Activated CD8-positive, alpha-beta memory T cell treated with anti-CD3 and anti-CD28 coated beads for 4 hours (primary cell): ENCODE measurements around the gene CEP112.

Experiments used
- DNase-seq, 2 donors: peaks; one replicate each; pipeline ENCODE4 v3.0.0-alpha.2; 2020; ENCODE audit warnings: low read depth in 2 of 2

Gene CEP112

GRCh38 chr17:66211047-66211810 lies 19.3 kb upstream of the CEP112 start:
- no peak for DNase-seq

GRCh38 chr17:66210208-66210574 lies 18.3 kb upstream of the CEP112 start:
- no peak for DNase-seq

DNA sequence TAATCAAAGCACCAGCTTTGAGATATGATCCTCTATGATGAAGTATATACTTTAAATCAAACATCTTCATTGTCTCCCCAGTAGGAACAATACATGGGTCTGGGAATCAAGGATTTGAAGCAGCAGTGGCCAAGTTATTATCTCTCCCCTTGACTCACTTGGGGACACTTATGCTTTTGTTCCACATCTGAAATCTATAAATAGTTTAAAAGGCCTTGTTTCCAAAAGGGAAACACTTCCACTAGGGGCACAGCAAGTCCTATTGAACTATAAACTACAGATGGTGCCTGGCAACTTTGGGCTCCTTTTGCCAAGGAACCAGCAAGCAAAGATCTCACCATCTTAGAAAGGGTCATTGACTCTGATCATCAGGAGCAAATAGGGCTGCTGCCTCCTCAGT lies 16.0 kb upstream of the CEP112 start:
- no peak for DNase-seq

DNA sequence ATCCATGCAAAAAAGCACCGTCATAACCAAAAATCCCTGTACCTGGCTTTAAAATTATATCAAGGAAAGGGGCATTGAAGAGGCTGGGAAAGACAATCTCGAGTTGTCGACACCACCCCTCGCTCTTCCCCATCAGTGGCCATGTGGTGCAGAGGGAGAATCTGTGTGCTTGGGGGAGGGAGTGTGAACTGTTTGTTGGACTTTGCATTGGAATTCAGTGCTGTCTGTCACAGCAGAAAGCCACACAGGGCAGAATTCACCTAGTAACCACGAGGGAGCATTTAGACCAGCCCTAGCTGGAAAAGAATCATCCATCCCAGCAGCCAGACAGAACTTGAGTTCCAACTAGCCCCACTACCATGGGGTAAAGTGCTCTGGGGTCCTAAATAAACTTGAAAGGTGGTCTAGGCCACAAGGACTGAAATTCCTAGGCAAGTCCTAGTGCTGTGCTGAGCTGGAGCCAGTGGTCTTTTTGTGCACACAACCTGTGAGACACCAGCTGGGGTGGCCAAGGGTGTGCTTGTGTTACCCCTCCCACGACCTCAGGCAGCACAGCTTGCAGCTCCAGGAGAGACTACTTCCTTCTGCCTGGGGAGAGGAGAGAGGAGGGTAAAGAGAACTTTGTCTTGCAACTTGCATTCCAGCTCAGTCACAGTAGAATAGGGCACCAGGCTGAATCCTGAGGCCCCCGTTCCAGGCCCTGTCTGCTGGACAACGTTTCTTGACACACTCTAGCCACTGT lies 11.5 kb upstream of the CEP112 start:
- DNase-seq: no peak

DNA sequence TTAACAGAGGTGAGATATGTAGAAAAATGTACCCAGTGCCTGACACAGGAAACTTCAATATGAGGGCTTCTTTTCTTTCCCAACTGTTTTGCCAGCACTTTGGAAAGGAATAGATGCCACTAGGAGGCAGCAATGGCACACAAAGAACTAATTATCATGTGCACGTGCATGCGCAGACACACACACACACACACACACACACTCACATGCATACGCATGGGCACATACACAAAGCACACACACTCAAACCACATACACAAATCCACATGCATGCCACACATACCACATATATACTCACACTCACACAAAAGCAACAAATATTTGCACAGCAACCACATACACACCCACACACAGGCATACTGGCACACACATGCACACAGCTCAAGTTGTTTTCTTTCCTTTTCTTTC lies 8.8 kb upstream of the CEP112 start:
- DNase-seq: no peak

- no peak for DNase-seq
Measured at GRCh38 chr17:66198242-66198641, 6.3 kb upstream of the CEP112 start.

DNA sequence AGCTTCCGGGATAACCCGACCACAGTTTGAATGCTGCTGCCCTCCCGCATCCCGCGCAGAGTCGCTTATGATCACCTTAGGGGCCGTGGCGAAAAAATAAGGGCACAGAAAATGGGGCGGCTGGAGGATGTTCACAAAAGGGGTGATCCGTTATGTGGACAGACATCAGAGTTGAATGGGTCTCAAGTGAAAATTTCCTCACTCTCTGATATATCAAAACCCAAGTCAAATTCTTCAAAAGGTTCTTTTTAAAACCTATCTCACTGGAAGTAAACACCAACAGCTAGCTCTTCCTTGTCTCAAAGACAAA lies 400 bp upstream of the CEP112 start:
- no peak for DNase-seq

GRCh38 chr17:66190738-66191592 lies 968 bp downstream of the CEP112 start:
- DNase-seq: no peak

- no peak for DNase-seq
Measured at GRCh38 chr17:66187718-66188117, 4.2 kb downstream of the CEP112 start.

- DNase-seq: no peak
Measured at GRCh38 chr17:66185862-66186261, 6.1 kb downstream of the CEP112 start.

DNA sequence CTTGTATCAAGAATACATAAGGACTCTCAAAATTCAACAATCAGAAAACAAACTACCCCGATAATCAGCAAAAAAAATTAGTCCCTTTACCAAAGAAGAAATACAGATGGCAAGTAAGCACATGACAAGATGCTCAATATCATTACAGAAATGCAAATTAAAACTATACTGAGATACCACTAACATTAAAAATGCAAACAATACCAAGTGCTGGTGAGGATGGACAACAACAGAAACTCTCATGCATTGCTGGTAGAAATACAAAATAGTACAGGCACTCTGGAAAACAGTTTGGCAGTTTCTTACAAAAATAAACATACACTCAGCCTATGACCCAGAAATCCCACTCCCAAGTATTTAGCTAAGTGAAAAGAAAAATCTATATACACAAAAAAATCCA lies 7.5 kb downstream of the CEP112 start:
- DNase-seq: no peak

DNA sequence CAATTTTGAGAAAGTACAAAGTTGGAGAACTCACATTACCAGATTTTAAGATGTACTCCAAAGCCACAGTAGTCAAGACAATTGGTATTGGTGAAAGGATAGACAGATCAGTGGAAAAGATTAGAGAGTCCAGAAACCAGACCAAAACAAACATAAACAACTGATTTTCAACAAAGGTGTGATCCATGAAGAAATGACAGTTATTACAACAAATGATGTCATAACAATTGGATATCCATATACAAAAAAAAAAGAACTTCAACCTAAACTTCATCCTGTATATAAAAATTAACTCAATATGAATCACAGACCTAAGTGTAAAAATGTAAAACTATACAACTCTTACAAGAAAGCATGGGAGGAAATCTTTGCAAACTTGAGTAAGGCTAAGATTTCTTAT lies 8.4 kb downstream of the CEP112 start:
- DNase-seq: no peak

DNA sequence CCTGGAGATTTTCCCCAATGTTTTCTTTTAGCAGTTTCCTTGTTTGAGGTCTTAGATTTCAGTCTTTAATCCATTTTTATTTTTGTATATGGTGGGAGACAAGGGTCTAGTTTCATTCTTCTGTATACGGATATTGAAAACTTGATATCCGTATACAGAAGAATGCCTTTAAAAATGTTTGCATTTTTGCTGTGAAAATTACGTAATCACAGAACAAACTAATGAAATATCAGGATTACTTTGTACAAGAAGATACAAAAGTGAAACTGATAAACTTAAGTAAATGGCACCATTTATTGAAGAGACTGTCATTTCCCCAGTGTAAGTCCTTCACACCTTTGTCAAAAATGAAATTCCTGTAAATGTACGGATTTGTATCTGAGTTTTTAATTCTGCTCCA lies 13.3 kb downstream of the CEP112 start:
- DNase-seq: no peak

DNA sequence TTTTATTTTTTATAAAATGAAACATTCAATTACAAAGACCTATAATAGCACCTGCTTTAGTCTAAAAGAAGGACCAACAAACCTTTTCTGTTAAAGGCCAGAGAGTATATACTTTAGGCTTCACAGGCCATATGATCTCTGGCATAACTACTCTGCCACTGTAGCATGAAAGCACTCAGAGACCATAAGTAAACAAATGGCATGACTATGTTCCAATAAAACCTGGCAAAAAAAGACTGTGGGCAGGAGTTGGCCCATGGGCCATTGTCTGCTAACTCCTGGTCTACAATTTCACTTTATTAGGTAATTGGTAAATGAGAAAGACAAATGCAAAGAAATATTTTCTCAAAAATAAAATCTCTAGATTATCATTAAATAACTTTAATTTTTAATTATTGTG lies 14.9 kb downstream of the CEP112 start:
- DNase-seq: no peak

DNA sequence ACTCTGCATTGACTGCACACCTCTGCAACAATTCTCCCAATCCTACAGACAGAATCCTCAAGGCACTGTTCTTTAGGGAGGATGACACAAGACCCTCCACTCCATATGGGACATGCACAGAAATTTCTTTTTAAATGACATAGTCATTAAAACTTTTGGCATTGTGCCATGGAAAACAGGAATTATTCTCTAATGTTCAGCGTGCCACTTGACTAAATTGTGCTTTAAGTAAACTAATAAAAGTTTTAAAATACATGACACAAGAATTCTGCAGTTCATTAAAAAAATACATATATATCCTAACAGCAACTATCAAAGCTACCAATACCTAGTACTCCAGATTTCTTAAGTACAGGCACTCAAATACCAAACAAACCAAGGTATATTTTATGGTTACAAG lies 16.0 kb downstream of the CEP112 start:
- no peak for DNase-seq

- DNase-seq: no peak
Measured at GRCh38 chr17:66172691-66173223, 19.2 kb downstream of the CEP112 start.

GRCh38 chr17:66172144-66172543 lies 19.8 kb downstream of the CEP112 start:
- no peak for DNase-seq

DNA sequence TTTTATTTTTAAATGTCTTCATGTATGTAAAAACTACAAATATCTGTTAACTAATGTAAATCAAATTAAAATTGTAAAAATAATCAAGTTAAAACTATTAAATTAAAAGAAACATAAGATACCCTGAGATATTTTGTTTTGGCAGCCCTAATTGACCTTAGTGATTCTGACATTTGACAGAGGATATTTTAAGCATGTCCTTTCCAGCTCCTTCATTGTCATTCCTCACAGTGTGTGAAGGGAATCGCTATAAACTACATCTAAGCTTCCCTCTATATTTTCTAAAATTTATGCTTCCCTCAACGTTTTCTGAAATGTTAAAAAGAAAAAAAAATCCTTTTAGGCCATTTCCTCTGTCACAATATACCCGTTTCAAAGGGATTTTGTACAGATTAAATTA lies 20.2 kb downstream of the CEP112 start:
- DNase-seq: no peak

- DNase-seq: no peak
Measured at GRCh38 chr17:66171172-66171571, 20.8 kb downstream of the CEP112 start.

DNA sequence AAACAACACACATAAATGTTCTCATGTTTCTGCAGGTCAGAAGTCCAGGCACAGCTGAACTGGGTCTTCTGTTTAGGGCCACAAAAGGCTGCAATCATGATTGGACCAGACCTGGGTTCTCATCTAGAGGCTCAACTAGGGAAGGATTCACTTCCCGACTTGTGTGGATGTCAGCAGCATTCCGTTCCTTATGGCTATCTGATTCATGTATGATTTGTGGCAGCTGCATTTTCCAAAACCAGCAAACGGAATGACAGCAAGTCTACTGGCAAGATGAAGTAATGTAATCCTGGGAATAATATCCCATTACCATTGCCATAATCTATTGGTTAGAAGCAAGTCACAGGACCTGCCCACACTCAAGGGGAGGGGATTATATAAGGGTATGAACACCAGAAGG lies 22.1 kb downstream of the CEP112 start:
- DNase-seq: no peak

GRCh38 chr17:66167189-66167815 lies 24.6 kb downstream of the CEP112 start:
- no peak for DNase-seq

GRCh38 chr17:66165537-66166123 lies 26.3 kb downstream of the CEP112 start:
- no peak for DNase-seq
